ENCODE measurements around the gene SCN1A. TPM values are rescaled to one million over a fixed set of nuclear protein-coding genes. Genes with fewer than 3 reads are reported as not detected.

Gene SCN1A
- total RNA-seq, 1 donor = 0.72 TPM

DNA sequence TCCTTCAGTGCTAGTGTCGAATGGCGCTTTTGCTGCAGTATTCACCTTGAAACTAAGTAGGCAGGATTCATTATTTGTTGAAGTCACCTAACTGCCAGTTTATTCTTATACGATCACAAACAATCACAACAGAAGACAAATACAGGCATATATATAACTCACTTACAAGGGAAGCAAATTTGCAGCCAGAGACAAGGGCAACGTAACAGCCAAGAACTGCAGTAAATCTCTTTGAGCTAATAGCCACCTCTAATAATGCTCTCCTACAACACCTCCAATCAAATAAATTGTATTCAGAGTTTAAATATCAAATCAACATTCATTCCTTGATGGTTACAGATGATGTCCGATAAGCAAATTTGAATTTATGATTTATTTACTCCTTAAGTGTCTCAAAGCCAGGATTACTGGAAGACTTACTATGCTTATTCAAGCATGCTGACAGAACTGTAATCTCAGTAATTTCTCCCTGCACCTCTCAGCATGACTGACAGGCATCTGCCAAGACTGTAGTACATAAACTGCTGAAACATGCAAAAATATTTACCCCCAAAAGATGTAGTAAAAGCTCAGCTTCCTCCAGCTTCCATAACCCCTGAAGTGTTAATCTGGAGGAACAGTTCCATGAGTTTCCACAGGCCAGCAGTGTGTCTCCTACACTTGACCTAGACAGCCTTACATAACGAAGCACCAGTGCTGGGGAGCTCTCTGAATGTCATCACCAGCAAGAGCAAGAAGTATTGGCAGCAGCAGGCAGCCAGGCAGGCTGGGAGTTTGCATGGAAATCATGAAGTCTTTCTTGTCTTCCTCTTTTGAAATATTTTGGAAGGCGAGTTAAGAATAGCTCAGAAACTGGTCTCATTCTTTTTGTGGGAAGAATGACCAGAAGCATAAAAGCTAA lies 20.9 kb upstream of the SCN1A start:
- DNase-seq (ENCODE audit: insufficient read length, low spot score, missing footprints) = no peak
- H2AFZ ChIP-seq (ENCODE audit: low read length) = no peak overlapping the region
- no peak overlapping the region for H3K4me2 ChIP-seq (ENCODE audit: insufficient read depth, low read length)
- no peak overlapping the region for H3K27ac ChIP-seq (ENCODE audit: low read depth, low read length)
- TF ChIP-seq CTCF (IDR thresholded peaks at IDR 0.05; ENCODE audit: extremely low read depth, low read depth, low read length) = no peak
- H3K4me1 ChIP-seq (ENCODE audit: insufficient read depth, low read length) = no peaks in the 10 kb centered on the region
- H4K20me1 ChIP-seq (ENCODE audit: insufficient read depth, low read length) = no peaks in the 10 kb centered on the region
- no peaks in the 10 kb centered on the region for H3K27me3 ChIP-seq (ENCODE audit: insufficient read depth, low read length)
- no peaks in the 10 kb centered on the region for H3K9me3 ChIP-seq (ENCODE audit: low read depth, low read length)
- no peak overlapping the region for H3K4me3 ChIP-seq (ENCODE audit: insufficient read depth, low read length)
- no peaks in the 10 kb centered on the region for H3K36me3 ChIP-seq (ENCODE audit: insufficient read depth, low read length)
- no peaks in the 10 kb centered on the region for H3K79me2 ChIP-seq (ENCODE audit: insufficient read depth, low read length)

GRCh38 chr2:166147883-166148282 lies 20.1 kb upstream of the SCN1A start:
- Histone ChIP-seq H3K9me3 (ENCODE audit: low read depth, low read length) (no peaks in the 10 kb centered on the region), H2AFZ (ENCODE audit: low read length) (no peak overlapping the region), H3K36me3 (ENCODE audit: insufficient read depth, low read length) (no peaks in the 10 kb centered on the region), H3K79me2 (ENCODE audit: insufficient read depth, low read length) (no peaks in the 10 kb centered on the region), H4K20me1 (ENCODE audit: insufficient read depth, low read length) (no peaks in the 10 kb centered on the region), H3K27me3 (ENCODE audit: insufficient read depth, low read length) (no peaks in the 10 kb centered on the region), H3K4me1 (ENCODE audit: insufficient read depth, low read length) (no peaks in the 10 kb centered on the region), H3K4me2 (ENCODE audit: insufficient read depth, low read length) (no peak overlapping the region), H3K27ac (ENCODE audit: low read depth, low read length) (no peak overlapping the region), H3K4me3 (ENCODE audit: insufficient read depth, low read length) (no peak overlapping the region)
- DNase-seq (ENCODE audit: insufficient read length, low spot score, missing footprints) = no peak
- no peak for TF ChIP-seq CTCF (IDR thresholded peaks at IDR 0.05; ENCODE audit: extremely low read depth, low read depth, low read length)

DNA sequence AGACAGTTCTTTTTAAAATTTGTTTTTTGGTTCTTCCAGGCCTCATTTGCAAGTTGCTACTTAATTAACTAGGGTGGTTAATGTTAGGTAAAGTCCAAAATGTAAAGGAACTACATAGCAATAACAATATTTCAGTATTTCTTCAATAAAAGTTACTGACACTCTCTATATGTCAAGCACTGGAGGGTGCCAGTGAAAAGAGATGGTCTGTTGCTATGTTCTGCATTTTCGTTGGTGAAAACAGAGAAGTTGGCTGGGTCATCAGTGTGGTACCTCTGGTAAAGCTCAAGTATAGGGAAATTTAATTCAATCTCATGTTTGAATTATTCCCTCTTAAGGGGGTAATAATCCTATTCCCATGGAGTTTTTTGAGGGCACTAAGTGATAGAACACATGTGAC lies 16.3 kb upstream of the SCN1A start:
- Histone ChIP-seq H3K27ac (ENCODE audit: low read depth, low read length) (no peak overlapping the region), H2AFZ (ENCODE audit: low read length) (no peak overlapping the region), H3K36me3 (ENCODE audit: insufficient read depth, low read length) (no peaks in the 10 kb centered on the region), H3K79me2 (ENCODE audit: insufficient read depth, low read length) (no peaks in the 10 kb centered on the region), H4K20me1 (ENCODE audit: insufficient read depth, low read length) (no peaks in the 10 kb centered on the region), H3K27me3 (ENCODE audit: insufficient read depth, low read length) (no peaks in the 10 kb centered on the region), H3K4me1 (ENCODE audit: insufficient read depth, low read length) (no peaks in the 10 kb centered on the region), H3K4me3 (ENCODE audit: insufficient read depth, low read length) (no peak overlapping the region), H3K9me3 (ENCODE audit: low read depth, low read length) (no peaks in the 10 kb centered on the region), H3K4me2 (ENCODE audit: insufficient read depth, low read length) (no peak overlapping the region)
- DNase-seq (ENCODE audit: insufficient read length, low spot score, missing footprints) = no peak
- TF ChIP-seq CTCF (IDR thresholded peaks at IDR 0.05; ENCODE audit: extremely low read depth, low read depth, low read length) = no peak

DNA sequence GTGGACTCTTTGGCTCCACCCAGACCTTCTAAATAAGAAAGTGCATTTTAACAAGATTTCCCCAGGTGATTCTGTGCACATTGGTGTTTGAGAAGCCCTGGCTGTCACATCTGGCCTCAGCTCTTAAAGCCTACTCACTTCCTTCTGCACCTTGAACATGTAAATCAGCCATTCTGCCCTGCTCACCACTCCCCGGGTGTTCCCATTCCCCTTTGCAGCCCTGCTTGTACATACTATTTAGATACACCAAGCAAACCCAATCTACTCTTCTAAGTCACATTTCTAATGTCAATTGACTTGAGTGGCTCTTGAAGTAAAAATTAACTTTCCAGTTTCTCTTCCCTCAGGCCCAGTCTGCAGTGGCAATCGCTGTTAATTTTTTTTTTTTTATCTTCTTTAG lies 13.1 kb upstream of the SCN1A start:
- no peaks in the 10 kb centered on the region for H3K4me1 ChIP-seq (ENCODE audit: insufficient read depth, low read length)

More for the DNA sequence above, 13.1 kb upstream of the SCN1A start:
- no peaks in the 10 kb centered on the region for H3K36me3 ChIP-seq (ENCODE audit: insufficient read depth, low read length)
- no peaks in the 10 kb centered on the region for H4K20me1 ChIP-seq (ENCODE audit: insufficient read depth, low read length)
- H3K27ac ChIP-seq (ENCODE audit: low read depth, low read length) = no peak overlapping the region
- no peak overlapping the region for H2AFZ ChIP-seq (ENCODE audit: low read length)
- H3K4me2 ChIP-seq (ENCODE audit: insufficient read depth, low read length) = peak overlapping the region; percentile 30
- H3K27me3 ChIP-seq (ENCODE audit: insufficient read depth, low read length) = no peaks in the 10 kb centered on the region
- no peak overlapping the region for H3K4me3 ChIP-seq (ENCODE audit: insufficient read depth, low read length)
- peak; percentile 57 for DNase-seq (ENCODE audit: insufficient read length, low spot score, missing footprints)
- no peaks in the 10 kb centered on the region for H3K9me3 ChIP-seq (ENCODE audit: low read depth, low read length)
- H3K79me2 ChIP-seq (ENCODE audit: insufficient read depth, low read length) = no peaks in the 10 kb centered on the region
- no peak for TF ChIP-seq CTCF (IDR thresholded peaks at IDR 0.05; ENCODE audit: extremely low read depth, low read depth, low read length)
